T-helper 2 cell treated with Interferon-gamma antibody and Interleukin-4, amounts not matched to agents 100 ng/mL and 5 ng/mL, for 36 hours (primary cell): Measurements from ENCODE around the gene PRDM15. TPM values are rescaled to one million over a fixed set of nuclear protein-coding genes. Genes with fewer than 3 reads are reported as not detected.

Source experiments
- intact Hi-C: fragments of 100-400 bp; cut with micrococcal nuclease; formaldehyde crosslinking; loops from one replicate; pipeline ENCODE4 v1.15.1; 2023
- total RNA-seq: library from RNA; stranded (reverse); gene quantifications from 2 replicates; pipeline ENCODE4 v1.2.3, GENCODE V29; 2022

The PRDM15 gene
- total RNA-seq, 1 donor from 2014 or later = 11.8 TPM

DNA sequence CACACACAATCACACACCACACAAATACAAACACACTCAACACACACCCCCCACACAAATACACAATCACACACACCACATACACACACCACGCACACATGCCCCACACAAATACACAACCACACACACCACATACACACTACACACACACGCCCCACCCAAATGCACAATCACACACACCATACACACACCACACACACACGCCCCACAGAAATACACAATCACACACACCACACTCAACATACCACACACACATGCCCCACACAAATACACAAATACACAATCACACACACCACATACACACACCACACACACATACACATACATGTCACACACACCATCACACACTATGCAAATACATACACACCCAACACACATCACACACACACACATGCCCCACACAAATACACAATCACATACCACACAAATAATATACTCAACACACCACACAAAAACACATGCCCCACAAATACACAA is 50.2 kb downstream of the PRDM15 start:
- intact Hi-C loops = no loop called here

DNA sequence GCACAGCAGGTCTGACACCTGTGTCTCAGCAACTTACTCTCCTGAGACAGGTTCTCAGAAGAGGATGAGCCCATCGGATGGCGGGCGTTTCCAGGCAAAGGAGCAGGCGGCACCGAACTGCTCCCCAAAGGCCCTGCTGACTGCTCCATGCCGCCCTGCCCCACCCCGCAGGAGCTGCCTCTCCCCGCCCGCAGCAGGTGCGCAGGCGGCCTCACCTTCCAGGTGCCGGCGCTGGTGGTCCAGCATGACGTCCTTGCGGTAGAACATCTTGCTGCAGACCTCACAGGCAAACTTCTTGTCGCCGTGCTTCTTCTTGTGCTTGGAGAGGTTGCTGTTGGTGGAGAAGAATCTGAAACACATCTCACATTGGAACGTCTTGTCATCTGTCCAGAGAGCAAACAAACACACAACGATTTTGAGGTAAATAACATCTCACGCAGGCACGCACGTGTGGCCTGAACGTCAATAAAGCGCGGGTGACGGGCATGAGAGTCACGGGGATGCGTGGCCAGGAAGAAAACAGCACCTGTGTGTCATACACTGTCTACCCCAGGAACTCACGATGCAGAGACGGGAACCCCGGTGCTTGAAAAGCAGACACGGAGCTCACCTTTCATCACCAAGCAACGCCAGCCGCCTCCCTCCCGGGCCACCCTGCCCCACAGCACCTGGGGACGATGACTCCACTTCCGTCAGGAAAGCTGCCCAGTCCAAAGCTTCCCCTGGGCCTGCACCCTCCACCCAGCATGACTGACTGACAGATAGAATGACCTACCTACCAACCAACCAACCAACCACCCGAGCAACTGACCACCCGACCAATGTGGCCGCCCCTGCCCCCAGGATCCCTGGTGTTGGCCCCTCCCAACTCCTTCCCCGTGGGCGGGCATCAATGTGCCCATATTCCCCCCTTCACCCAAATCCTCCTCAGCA is 50.9 kb downstream of the PRDM15 start:
- intact Hi-C loops = no loop called here

DNA sequence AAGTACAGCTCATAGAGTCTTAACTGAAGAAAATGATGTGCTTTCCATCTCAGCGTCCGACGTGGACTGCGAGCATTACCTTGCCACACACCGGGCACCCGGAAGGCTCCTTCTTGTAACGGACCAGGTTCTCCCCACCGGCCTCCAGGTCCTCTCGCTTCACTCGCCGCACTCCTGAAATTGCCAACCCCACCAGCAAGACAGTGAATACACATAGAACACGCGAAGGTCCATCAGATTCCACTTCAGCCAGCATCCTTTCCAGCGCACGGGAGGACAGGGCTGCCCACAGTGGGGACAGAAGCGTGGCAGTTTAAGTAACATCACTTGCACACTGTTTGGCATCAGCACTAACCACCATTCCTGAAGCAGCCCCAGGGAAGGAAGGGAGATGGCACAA is 53.3 kb downstream of the PRDM15 start:
- intact Hi-C loops = no loop called here

DNA sequence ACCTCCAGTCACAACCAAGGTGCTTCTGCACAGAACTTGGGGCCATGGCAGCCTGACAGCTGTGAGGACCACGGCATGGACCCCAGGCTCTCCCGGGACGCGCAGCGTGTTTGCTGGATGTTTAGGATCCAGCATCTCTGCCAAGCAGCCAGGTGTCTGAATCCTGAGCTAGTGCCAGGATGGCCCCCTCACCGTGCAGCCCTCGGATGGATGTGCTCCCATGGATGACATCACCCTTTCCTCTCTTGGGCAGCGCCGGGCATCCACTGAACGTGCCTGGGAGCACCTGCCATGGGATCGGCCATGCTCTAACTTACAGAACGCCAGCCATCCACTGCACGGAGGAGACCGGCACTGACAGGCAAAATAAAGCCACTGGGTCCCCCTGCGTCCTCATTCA is 53.9 kb downstream of the PRDM15 start:
- intact Hi-C loops = no loop called here

DNA sequence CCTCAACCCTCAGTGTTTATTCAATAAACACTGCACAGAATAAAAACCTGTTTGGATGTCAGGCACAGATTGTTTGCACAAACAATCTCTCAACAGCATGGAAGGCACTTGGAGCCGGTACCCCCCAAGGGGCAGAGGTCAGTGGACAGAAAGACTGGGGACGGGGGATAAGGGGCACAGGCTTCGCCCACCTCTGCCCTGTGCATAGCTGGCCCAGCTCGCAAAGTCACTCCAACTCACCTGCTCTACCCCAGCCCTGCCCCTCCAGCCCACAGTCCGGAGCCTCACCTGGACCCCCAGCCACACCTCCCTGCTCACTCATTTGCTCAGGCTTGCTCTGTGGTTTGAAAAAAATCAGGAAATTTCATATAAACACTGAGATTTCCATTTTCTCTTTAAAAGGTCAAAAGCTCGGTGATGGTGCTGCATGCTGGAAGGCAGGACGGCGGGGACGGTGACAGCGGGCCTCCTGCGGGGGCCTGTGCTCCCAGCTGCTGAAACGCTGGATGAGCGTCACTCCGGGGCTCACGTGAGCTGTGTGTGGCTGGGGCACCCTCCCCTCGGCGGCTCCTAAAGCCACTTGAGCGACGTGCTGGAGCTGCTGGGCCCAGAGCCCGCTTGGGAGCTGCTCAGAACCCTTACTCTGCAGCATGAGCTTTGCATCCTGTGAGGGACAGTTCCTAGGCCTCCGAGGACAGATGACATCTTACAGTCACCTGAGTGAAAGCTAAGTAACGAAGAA is 54.5 kb downstream of the PRDM15 start:
- intact Hi-C loops = no loop called here

DNA sequence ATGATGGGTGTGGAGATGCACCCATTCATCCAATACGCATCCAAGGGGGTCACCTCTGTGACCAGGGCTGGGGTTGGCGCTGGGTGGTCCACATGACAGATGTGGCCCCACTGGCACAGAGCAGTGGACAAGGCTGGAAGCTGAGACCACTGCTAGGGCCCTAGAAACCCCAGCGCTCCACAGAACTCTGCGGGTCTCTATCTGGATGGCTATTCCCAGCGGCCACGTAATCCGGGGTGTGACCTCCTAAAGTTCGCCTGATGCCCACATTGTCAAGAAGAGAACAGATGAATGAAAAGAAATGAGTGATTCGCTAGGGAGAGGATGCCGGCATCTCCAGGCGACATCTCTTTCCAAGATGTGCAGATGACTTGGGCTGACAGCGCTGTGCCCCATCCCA is 55.2 kb downstream of the PRDM15 start:
- intact Hi-C loops = no loop called here

DNA sequence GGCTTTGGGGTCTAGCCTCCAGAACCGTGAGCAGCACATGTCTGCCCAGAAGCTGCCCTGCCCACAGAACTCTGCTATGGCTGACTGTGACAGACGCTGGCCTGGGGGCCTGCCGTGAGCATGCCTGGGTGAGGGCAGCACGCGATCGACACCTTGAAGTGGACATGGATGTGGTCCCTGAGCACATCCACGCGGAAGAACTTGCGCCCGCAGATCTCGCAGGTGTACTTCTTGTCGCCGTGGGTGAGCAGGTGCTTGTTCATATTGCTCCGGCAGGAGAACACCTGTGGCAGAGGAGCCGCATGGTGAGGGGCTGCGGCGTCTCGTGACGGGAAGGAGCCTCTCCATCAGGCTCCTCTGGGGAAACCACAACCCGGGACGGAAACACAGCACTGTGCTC is 56.0 kb downstream of the PRDM15 start:
- intact Hi-C loops = no loop called here

DNA sequence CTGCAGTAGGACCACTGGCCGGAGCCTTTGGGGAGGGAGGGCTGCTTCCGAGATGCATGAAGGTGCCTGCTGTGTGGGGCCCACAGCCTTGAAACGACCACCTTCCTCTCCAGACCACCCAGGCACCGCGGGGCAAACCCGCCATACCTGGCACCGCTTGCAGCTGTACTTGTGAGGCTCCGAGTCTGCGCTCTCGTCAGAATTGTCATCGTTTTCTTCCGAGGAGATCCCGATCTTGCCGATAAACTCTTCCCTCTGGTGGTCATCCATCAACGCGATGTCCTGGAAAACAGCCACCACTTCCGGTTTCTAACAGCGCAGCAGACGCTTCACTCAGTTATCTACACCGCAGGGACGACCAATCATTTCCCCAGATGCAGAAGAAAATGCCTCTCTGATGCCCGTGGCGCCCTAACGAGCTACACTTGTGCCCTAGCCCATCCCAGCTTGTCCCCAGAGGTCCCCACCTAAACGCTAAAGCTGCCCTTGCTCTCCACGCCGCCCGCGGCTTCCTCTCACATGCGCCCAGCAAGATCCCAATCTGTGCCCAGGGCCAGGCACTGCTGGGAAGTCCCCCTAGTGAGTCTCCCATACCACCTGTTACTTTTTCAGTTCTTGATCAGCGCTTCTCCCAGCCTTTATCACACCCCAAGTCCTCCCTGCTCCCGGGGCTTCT is 57.2 kb downstream of the PRDM15 start:
- intact Hi-C loops = no loop called here

DNA sequence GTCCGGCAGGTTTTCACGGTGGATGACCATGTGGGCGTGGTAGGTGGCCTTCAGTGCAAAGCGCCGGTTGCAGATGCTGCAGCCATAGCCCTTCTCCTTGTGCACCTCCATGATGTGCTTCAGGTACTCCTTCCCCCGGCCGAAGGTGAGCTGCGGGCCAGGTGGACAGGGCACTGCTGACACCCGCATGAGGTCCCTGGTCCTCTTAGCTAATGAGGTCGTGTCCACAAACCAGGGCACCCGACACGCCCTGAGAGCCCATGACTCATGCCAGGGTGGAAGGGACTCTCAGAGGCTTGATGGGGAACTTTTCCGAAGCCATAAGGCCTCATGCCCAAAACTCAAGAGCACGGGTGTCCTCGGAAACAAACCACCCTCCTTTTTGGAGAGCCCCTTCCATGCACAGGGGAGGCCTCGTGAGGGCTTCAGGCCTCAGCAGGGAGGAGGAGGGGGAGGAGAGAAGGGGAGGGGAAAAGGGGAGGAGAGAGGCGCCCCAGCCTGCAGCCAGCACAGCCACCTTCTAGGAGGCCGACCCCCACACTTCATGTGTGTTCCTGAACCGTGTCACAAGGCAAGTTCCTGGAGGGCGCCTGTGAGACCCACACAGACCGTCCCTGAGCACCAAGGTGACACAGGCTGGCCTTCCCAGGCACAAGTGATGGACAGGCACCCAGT is 57.9 kb downstream of the PRDM15 start:
- intact Hi-C loops = no loop called here

DNA sequence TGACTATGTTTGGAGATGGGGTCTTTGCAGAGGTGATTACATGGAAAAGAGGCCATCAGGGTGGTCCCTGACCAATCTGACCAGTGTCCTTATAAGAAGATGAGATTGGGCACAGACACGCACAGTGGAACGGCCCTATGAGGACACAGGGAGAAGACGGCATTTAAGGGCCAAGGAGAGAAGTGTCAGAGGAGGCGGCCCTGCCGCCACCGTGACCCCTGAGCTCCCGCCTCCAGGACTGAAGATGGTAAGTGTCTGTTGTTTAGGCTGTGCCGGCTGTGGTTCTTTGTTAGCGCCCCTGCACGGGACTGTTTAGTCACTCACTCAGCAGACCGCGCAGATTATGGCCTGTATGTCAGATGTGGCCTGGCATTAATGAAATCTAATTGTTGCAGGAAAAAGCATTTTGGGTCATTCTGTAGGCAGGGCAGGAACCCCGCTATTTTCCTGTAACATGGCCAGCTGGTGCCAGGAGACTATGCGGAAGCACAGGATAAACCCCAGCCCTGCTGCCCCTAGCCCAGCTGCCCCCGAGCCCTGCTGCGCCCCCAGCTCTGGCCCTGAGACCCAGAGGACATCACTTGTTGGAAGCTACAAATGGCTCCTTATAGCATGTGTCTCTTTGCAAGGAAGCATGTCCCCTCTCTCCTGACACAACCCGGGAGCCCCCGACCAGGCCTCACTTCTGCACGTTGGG is 58.6 kb downstream of the PRDM15 start:
- intact Hi-C loops = no loop called here

DNA sequence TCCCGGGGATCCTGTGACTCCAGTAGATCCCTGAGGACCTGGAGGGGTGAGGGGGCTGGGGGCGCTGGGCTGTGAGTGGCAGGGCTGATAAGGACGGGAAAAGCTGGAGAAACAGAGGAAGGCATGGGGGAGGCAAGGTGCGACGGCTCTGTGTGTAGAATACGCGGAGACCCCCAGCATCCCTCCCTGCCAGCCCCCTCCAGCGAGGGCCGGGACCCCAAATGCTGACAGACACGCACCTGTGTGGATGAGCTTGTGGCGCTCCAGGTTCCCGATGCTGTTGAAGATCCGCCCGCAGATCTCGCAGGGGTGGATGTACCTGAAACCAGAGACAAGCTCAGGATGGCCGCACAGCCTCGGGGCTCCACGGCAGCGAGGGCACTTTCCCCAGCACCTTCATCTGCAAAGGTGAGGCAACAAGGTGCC is 59.3 kb downstream of the PRDM15 start:
- intact Hi-C loops = no loop called here

DNA sequence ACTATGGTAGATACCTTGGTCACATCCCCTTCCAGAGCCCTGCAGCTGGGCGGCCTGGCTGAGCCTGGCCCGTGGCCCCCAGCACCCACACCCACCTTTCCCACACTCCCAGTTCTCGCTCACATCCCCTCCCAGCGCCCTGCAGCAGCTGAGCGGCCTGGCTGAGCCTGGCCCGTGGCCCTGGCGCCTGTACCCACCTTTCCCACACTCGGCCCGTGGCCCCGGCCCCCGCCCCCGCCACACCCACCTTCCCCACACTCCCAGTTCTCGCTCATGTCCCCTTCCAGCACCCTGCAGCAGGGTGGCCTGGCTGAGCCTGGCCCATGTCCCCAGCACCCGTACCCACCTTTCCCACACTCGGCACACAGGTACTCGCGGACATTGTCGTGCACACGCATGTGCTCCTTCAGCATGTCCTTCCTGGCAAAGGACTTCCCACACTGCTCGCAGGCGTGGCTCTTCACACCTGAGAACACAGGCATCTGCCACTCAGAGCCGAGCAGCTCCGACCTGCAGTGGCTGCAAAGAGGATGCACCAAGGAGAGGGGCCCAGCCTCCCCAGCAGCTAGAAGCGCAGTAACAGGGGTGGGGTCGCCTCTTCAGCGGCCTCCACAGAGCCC is 59.8 kb downstream of the PRDM15 start:
- intact Hi-C loops = no loop called here

DNA sequence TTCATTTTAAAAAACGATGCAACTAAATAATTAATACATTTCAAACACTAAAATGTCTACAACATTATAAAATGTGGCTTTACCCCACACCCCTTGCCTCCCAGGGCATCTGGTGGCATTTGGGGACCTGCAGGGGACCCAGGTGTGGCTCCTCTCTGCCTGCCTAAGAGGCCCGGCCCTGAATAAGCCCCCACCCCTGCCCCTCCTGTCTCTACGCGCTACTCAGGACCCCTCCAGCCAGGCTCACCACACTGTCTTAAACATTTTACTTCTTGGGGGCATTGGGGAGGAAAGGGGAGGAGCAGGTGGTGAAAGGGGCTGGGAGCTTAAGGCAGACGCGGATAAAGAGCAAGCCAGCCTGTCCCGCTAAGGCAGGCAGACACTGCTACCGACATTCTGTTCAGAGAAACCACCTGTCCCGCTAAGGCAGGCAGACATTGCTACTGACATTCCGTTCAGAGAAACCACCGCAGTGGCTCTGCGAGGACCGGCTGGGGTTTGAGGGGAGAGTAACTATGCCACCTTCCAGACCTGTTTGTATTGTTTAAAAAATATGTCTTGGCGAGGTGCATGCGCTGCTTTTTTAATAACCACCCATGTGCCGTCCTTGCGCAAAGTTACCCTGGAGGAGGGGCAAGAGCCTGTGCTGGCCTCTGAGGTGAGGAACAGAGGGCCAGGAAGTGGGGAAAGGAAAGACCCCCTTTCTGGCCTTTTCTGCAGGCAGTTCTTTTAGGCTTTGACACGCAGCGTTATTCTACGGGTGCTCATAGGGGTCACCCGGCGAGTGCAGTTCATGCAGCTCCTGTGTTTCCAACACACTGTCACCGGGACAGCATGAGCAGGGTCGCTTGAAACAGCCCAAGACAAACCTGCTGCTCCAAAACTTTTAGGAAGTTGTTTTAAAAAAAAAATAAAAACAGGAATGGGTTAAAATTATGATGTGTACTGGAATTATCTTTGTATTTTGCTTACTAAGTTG is 61.0 kb downstream of the PRDM15 start:
- intact Hi-C loops = loop anchor here (1.0 kb wide), 1 partner anchor 299 kb away; no protein-coding TSS in a partner anchor

DNA sequence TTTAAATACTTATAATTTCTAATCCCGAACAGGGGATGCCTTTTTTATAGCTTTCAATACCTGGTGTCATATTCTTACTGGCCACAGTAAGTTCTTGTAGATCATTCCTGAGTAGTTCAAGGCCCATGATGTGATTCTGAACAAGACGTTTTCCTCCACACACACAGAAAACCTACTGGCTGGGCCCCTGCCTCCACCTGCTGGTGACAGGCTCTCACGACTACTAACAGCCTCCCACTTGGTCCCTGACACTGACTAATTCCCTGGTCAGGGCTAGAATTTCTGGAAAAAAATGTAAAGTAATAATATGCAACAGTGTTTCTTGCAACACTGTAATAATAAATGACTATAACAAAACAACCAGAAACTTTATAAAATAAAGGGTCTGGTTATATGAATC is 61.9 kb downstream of the PRDM15 start:
- intact Hi-C loops = loop anchor here (1.0 kb wide), 1 partner anchor 300 kb away; no protein-coding TSS in a partner anchor

DNA sequence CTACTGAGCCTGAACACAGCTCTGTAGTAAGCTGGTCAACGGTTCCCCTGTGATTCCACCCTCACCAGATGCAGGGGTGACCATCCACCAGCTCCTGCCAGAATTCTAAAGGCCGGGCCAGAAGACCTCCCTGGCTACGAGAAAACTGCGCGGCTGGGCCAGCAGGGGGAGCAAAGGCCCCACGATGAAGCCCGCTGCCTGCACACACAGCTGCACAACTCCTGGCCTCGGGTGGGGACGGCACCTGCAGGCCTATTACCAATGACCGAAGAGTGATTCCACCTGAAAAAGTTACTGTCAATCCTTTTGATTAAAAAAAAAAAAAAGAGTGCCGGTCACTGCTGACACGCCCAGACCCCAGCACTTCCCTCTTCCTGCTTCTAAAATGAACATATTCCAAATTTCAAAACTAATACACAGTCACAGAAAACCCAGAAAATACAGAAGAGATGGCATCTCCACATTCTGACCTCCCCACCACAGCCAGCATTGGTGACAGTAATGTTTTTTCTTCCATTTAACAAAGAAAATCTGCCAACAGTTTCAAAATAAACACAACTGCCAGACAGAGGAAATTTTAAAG is 62.5 kb downstream of the PRDM15 start:
- intact Hi-C loops = loop anchor here (1.0 kb wide), 2 partner anchors 292 to 301 kb away; no protein-coding TSS in a partner anchor

DNA sequence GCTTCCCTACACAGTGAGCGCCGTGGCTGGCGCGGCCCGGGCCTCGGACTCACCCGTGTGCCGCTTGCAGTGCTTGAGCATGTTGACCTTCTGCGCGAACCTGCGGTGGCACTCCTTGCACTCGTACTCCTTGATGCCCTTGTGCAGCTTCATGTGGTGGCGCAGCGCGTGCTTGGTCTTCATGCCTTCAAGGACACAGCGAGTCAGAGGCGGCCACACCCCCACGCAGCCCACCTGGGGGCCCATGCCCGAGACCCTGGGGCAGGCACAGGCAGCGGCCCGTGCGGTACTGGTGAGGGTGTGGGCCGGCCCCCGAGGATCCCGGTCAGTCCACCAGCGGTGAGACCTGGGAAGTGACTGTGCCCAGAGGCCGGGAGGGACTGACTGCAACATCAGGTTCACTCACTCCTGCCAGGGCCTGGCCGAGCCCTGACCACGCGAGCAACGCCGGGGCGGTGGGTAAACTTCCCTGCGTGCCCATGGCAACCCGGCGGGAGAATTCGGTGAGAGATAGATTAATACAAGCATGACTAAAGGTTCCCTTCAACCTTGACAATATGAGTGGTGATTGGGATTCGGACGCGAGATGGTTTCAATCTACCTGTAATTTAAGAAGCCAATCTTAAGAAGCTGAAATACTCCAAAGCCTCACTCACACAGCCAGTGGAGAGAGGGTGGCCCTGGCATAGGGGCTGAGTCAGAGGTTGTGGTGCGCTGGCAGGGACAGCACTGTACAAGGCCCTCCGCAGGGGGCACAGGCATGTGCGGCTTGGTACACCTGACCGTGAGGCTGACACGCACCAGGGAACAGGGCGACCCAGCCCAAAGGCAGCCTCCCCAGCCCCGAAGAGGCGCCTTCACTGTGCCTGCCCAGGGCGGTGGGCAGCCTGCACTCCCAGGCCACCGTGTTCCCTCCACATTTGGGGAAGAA is 63.2 kb downstream of the PRDM15 start:
- intact Hi-C loops = loop anchor here (1.0 kb wide), 1 partner anchor 292 kb away; no protein-coding TSS in a partner anchor

DNA sequence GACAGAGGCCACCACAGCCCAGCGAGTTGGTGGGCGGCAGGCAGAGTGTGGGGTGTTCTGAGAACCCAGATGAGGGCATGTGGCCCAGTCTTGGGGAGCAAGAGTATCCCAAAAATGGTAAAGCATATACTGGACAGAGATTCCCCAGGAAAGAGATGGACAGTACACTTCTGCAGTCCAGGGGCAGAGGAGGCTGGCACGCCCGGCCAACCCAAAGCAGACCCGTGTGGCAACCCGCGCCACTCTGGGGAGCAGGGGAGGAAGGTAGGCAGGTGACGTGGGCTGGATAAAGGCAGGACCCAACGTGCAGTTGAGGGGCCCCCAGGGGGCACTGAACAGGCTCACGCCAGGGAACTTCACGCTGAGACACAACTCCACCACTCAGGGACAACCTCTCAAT is 65.9 kb downstream of the PRDM15 start:
- intact Hi-C loops = no loop called here
